GM12891 (cell line): Measurements from ENCODE around the gene SLC23A3.

Source experiments
- PAX5 ChIP-seq: IDR thresholded peaks from 2 replicates; pipeline ENCODE4 v1.6.1; 2011; ENCODE audit warnings: low read length, moderate library complexity, mild to moderate bottlenecking; ENCODE audit not compliant: insufficient read depth, severe bottlenecking
- POLR2A ChIP-seq: IDR thresholded peaks from 2 replicates; pipeline ENCODE4 v1.6.1; 2011; ENCODE audit warnings: low read depth, low read length, control low read depth
- POLR2AphosphoS5 ChIP-seq: IDR thresholded peaks from 2 replicates; pipeline ENCODE4 v1.6.1; 2011; ENCODE audit warnings: low read depth, low read length, control low read depth
- POU2F2 ChIP-seq: IDR thresholded peaks from 2 replicates; pipeline ENCODE4 v1.6.1; 2011; ENCODE audit warnings: low read depth, mild to moderate bottlenecking, control low read depth, low read length, moderate library complexity
- TAF1 ChIP-seq: IDR thresholded peaks from 2 replicates; pipeline ENCODE4 v1.6.1; 2011; ENCODE audit warnings: low read depth, low read length, control low read depth

- no peak for TF ChIP-seq POLR2AphosphoS5
- TF ChIP-seq PAX5, result no peak
- TF ChIP-seq TAF1, result no peak
- no peak for TF ChIP-seq POLR2A
- no peak for TF ChIP-seq POU2F2
These were observed 3.3 kb upstream of the SLC23A3 start for GRCh38 chr2:219173176-219173575.
